HepG2 (cell line): Measurements from ENCODE around the gene ATAD3C. TPM values are rescaled to one million over a fixed set of nuclear protein-coding genes. Genes with fewer than 3 reads are reported as not detected.
A peak's percentile ranks its signal among the peaks of the same experiment; 100 is the strongest.

Experiments used
- ATF2 ChIP-seq: sonication (generic); formaldehyde crosslinking; IDR thresholded peaks from 2 replicates; pipeline ENCODE4 v1.4.0; 2020; ENCODE audit warnings: missing genetic modification reagents
- CERS6 ChIP-seq: sonication (generic); formaldehyde crosslinking; IDR thresholded peaks from 2 replicates; pipeline ENCODE4 v1.5.0; 2020; ENCODE audit warnings: missing genetic modification reagents
- DBP ChIP-seq: sonication (generic); formaldehyde crosslinking; IDR thresholded peaks from 2 replicates; pipeline ENCODE4 v1.4.0; 2020; ENCODE audit warnings: missing genetic modification reagents; ENCODE audit errors: not compliant biosample characterization
- DR1 ChIP-seq: sonication (generic); formaldehyde crosslinking; IDR thresholded peaks from 2 replicates; pipeline ENCODE4 v1.8.0; 2021; ENCODE audit warnings: mild to moderate bottlenecking, missing genetic modification reagents, inconsistent platforms
- EZH2 ChIP-seq: conservative IDR thresholded peaks from 2 replicates; pipeline ENCODE4 v1.6.1; 2012; ENCODE audit warnings: mild to moderate bottlenecking, low read depth, low read length, moderate library complexity
- KDM3A ChIP-seq: IDR thresholded peaks from 2 replicates; pipeline ENCODE4 v1.6.1; 2018; ENCODE audit warnings: low read depth, missing compliant biosample characterization
- MAF1 ChIP-seq: sonication (generic); formaldehyde crosslinking; IDR thresholded peaks from 2 replicates; pipeline ENCODE4 v1.5.0; 2020; ENCODE audit warnings: missing genetic modification reagents, borderline replicate concordance
- PAXIP1 ChIP-seq: sonication (generic); formaldehyde crosslinking; conservative IDR thresholded peaks from 2 replicates; pipeline ENCODE4 v1.4.0; 2020; ENCODE audit warnings: mild to moderate bottlenecking, missing genetic modification reagents, moderate library complexity
- SMAD3 ChIP-seq: sonication (generic); formaldehyde crosslinking; IDR thresholded peaks from 2 replicates; pipeline ENCODE4 v1.4.0; 2020; ENCODE audit warnings: missing genetic modification reagents
- SP1 ChIP-seq, 2 experiments: fragments of 450-650 bp in 1 of 2; sonication (generic) in 1 of 2; formaldehyde crosslinking in 1 of 2; IDR thresholded peaks; 2 replicates each; pipeline versions ENCODE4 v1.4.0 to v1.6.1; 2016 to 2020; ENCODE audit warnings: missing genetic modification reagents in 1 of 2
- SYNCRIP ChIP-seq: fragments of 200-400 bp; formaldehyde crosslinking; IDR thresholded peaks from 2 replicates; pipeline ENCODE4 v1.6.1; 2018; ENCODE audit warnings: mild to moderate bottlenecking, low read depth, low read length; ENCODE audit not compliant: insufficient read depth
- ZBTB14 ChIP-seq: sonication (generic); formaldehyde crosslinking; IDR thresholded peaks from 2 replicates; pipeline ENCODE4 v1.4.0; 2020; ENCODE audit warnings: missing genetic modification reagents
- ZBTB3 ChIP-seq: sonication (generic); formaldehyde crosslinking; IDR thresholded peaks from 2 replicates; pipeline ENCODE4 v1.4.0; 2020; ENCODE audit warnings: low read depth, mild to moderate bottlenecking, moderate library complexity, missing genetic modification reagents, borderline replicate concordance
- ZNF296 ChIP-seq: sonication (generic); formaldehyde crosslinking; conservative IDR thresholded peaks from 2 replicates; pipeline ENCODE4 v1.5.0; 2020; ENCODE audit warnings: mild to moderate bottlenecking, missing genetic modification reagents
- ZNF441 ChIP-seq: sonication (generic); formaldehyde crosslinking; IDR thresholded peaks from 2 replicates; pipeline ENCODE4 v1.7.0; 2021; ENCODE audit warnings: missing genetic modification reagents, borderline replicate concordance
- ZNF652 ChIP-seq: IDR thresholded peaks from 2 replicates; pipeline ENCODE4 v1.6.1; 2016; ENCODE audit warnings: low read depth, borderline replicate concordance
- ZNF678 ChIP-seq: sonication (generic); formaldehyde crosslinking; IDR thresholded peaks from 2 replicates; pipeline ENCODE4 v1.4.0; 2020; ENCODE audit warnings: mild to moderate bottlenecking, missing genetic modification reagents
- ZNF709 ChIP-seq: sonication (generic); formaldehyde crosslinking; IDR thresholded peaks from 2 replicates; pipeline ENCODE4 v1.5.0; 2020; ENCODE audit warnings: mild to moderate bottlenecking, missing genetic modification reagents
- ZNF747 ChIP-seq: sonication (generic); formaldehyde crosslinking; IDR thresholded peaks from 2 replicates; pipeline ENCODE4 v1.8.1; 2023; ENCODE audit warnings: missing genetic modification reagents, mild to moderate bottlenecking, borderline replicate concordance
- ZNF883 ChIP-seq: sonication (generic); formaldehyde crosslinking; IDR thresholded peaks from 2 replicates; pipeline ENCODE4 v1.5.1; 2020; ENCODE audit warnings: mild to moderate bottlenecking, missing genetic modification reagents; ENCODE audit errors: not compliant biosample characterization
- ZNF891 ChIP-seq: sonication (generic); formaldehyde crosslinking; IDR thresholded peaks from 2 replicates; pipeline ENCODE4 v1.5.0; 2020; ENCODE audit warnings: mild to moderate bottlenecking, missing genetic modification reagents
- polyA plus RNA-seq, 8 experiments: library from polyadenylated mRNA; depleted of rRNA in 3 of 8; stranded (reverse) in 7 of 8; unstranded in 1 of 8; fragments of >200 nt; fragmentation: Illumina TruSeq in 4 of 8; extraction: Trizol in 4 of 8; gene quantifications; 2 replicates each; pipeline versions ENCODE4 v1.2.1 to v1.2.3, GENCODE V29; 2011 to 2016; ENCODE audit warnings: low read depth in 4 of 8, missing spikeins in 1 of 8, mixed read lengths in 1 of 8; ENCODE audit not compliant: insufficient read depth in 1 of 8
- total RNA-seq, 5 experiments: library from RNA; depleted of rRNA; stranded (reverse); fragments of >200 nt; fragmentation: Illumina TruSeq; extraction: Trizol; gene quantifications; 2 replicates each; pipeline ENCODE4 v1.2.3, GENCODE V29; 2016; ENCODE audit warnings: low read depth in 1 of 5

ATAD3C gene
- total and polyA plus RNA-seq, 2 of the 13 experiments (the other 11 are each of a cell fraction or from before 2014, with no cell fraction given), result 2.4 to 3.2 TPM

GRCh38 chr1:1430114-1430982, 19.1 kb upstream of the ATAD3C start (continued):
- TF ChIP-seq SP1 (IDR thresholded peaks at IDR 0.05) (no peak), SP1 (CRISPR knock-in tag; IDR thresholded peaks at IDR 0.05) (no peak), SYNCRIP (no peak), ZNF296 (CRISPR knock-in tag) (no peak; the same call in 1 of the 2 replicates), ZNF747 (CRISPR knock-in tag) (no peak), CERS6 (CRISPR knock-in tag) (no peak), ZNF441 (CRISPR knock-in tag) (no peak), DR1 (CRISPR knock-in tag) (0 out of 2 replicates have a peak, but pooled peaks have one; percentile 35), EZH2 (no peak), MAF1 (no peak), ATF2 (CRISPR knock-in tag) (no peak), ZBTB14 (no peak), ZNF709 (CRISPR knock-in tag) (no peak), KDM3A (CRISPR knock-in tag) (no peak), PAXIP1 (CRISPR knock-in tag) (0 out of 2 replicates have a peak, but pooled peaks have one; percentile 18), SMAD3 (CRISPR knock-in tag) (no peak), DBP (CRISPR knock-in tag) (no peak), ZBTB3 (CRISPR knock-in tag) (0 out of 2 replicates have a peak, but pooled peaks have one; percentile 17), ZNF891 (peak; percentile 1; the same call in 1 of the 2 replicates), ZNF883 (CRISPR knock-in tag) (peak; percentile 24), ZNF652 (CRISPR knock-in tag) (no peak), ZNF678 (CRISPR knock-in tag) (no peak)
